K562 (cell line): ENCODE measurements around the gene NUCKS1. TPM values are rescaled to one million over a fixed set of nuclear protein-coding genes. Genes with fewer than 3 reads are reported as not detected.

Experiments
- CREB3 ChIP-seq: fragments of 450-650 bp; conservative IDR thresholded peaks from 2 replicates; pipeline ENCODE4 v1.6.1; 2016; ENCODE audit warnings: missing genetic modification characterization, low read depth, mild to moderate bottlenecking, missing compliant biosample characterization, moderate library complexity
- E2F4 ChIP-seq: sonication (generic); formaldehyde crosslinking; IDR thresholded peaks from 2 replicates; pipeline ENCODE4 v1.8.0; 2022; ENCODE audit warnings: mild to moderate bottlenecking, low read depth, missing genetic modification reagents
- SIN3B ChIP-seq: fragments of 450-650 bp; IDR thresholded peaks from 2 replicates; pipeline ENCODE4 v1.6.1; 2017; ENCODE audit warnings: low read depth, mild to moderate bottlenecking, moderate library complexity
- SMARCC2 ChIP-seq: fragments of 450-650 bp; IDR thresholded peaks from 2 replicates; pipeline ENCODE4 v1.6.1; 2017; ENCODE audit warnings: antibody characterized with exemption, moderate library complexity, mild to moderate bottlenecking, low read depth
- TFE3 ChIP-seq: fragments of 450-650 bp; formaldehyde crosslinking; IDR thresholded peaks from 2 replicates; pipeline ENCODE4 v1.4.0; 2020; ENCODE audit warnings: mild to moderate bottlenecking, mixed read lengths
- ZNF143 ChIP-seq: sonication (generic); formaldehyde crosslinking; IDR thresholded peaks from 2 replicates; pipeline ENCODE4 v1.9.0; 2022; ENCODE audit warnings: mild to moderate bottlenecking, missing genetic modification reagents
- ZSCAN29 ChIP-seq: fragments of 450-650 bp; IDR thresholded peaks from 2 replicates; pipeline ENCODE4 v1.6.1; 2017
- polyA plus RNA-seq, 8 experiments: library from polyadenylated mRNA; depleted of rRNA in 4 of 8; stranded (reverse) in 5 of 8; unstranded in 3 of 8; fragments of >200 nt; fragmentation: Nextera tagmentation in 2 of 8; fragmentation: Illumina TruSeq in 1 of 8; extraction: Ambion mirVana in 2 of 8; extraction: Trizol in 1 of 8; gene quantifications; 2 replicates each; pipeline versions ENCODE4 v1.2.1 to v1.2.3, GENCODE V29; 2011 to 2014; ENCODE audit warnings: inconsistent platforms in 1 of 8, missing spikeins in 1 of 8
- total RNA-seq, 7 experiments: library from RNA; depleted of rRNA in 6 of 7; stranded (reverse); fragments of >200 nt in 6 of 7; fragmentation: Illumina TruSeq in 2 of 7; extraction: Trizol in 2 of 7; gene quantifications; 2 replicates each; pipeline versions ENCODE4 v1.2.1 to v1.2.3, GENCODE V29; 2011 to 2021; ENCODE audit warnings: low replicate concordance in 1 of 7
- TF ChIP-seq, protein P1 (sequence below): fragments of 450-650 bp; formaldehyde crosslinking; IDR thresholded peaks from 2 replicates; pipeline ENCODE4 v1.4.0; 2020; ENCODE audit warnings: mild to moderate bottlenecking, moderate library complexity

The NUCKS1 gene
- total and polyA plus RNA-seq, 9 of the 15 experiments (the other 6 are each of a cell fraction or from before 2014, with no cell fraction given) = 66.7 to 244 (median 149) TPM

DNA sequence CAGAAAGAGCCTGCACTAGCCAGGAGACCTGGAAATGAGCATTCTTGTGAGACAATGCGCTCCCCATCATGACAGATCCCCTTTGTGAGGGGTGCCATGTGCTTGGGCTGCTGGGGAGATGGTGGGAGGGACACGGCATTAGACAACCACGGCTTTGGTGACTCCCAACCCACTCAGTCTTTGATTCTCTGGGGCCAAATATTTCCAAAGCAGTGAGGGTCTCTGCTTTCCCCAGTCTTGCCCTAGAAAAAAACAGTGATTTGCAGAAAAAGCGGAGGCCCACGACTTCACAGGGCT, 79.9 kb downstream of the NUCKS1 start (continued):
- TF ChIP-seq E2F4 (CRISPR knock-in tag) (no peak), ZSCAN29 (no peak), CREB3 (tag) (no peak), ZNF143 (CRISPR knock-in tag) (no peak), SMARCC2 (no peak), TFE3 (CRISPR knock-in tag) (no peak), SIN3B (no peak)
- TF ChIP-seq, protein P1, sequence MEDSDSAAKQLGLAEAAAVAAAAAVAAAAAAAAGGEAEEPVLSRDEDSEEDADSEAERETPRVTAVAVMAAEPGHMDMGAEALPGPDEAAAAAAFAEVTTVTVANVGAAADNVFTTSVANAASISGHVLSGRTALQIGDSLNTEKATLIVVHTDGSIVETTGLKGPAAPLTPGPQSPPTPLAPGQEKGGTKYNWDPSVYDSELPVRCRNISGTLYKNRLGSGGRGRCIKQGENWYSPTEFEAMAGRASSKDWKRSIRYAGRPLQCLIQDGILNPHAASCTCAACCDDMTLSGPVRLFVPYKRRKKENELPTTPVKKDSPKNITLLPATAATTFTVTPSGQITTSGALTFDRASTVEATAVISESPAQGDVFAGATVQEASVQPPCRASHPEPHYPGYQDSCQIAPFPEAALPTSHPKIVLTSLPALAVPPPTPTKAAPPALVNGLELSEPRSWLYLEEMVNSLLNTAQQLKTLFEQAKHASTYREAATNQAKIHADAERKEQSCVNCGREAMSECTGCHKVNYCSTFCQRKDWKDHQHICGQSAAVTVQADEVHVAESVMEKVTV (CRISPR knock-in tag) = no peak
- TF ChIP-seq, all 486 proteins: peak for 0
